Upper lobe of left lung (tissue), 4 donors: ENCODE measurements around the gene SLC8A3.

ENCODE experiments used
- EP300 ChIP-seq, 4 donors: sonication (generic); formaldehyde crosslinking; IDR thresholded peaks; one replicate each; pipeline ENCODE4 v1.5.1; 2017; ENCODE audit warnings: antibody characterized with exemption in 4 of 4, control low read depth in 2 of 4
- TF ChIP-seq, protein P1 (sequence below), 6 experiments: fragments of 450-650 bp in 4 of 6; fragments of 200-600 bp in 2 of 6; sonication (generic) in 2 of 6; IDR thresholded peaks; one replicate each; pipeline ENCODE4 v1.5.1; 2016 to 2019; ENCODE audit warnings: antibody characterized with exemption in 6 of 6

DNA sequence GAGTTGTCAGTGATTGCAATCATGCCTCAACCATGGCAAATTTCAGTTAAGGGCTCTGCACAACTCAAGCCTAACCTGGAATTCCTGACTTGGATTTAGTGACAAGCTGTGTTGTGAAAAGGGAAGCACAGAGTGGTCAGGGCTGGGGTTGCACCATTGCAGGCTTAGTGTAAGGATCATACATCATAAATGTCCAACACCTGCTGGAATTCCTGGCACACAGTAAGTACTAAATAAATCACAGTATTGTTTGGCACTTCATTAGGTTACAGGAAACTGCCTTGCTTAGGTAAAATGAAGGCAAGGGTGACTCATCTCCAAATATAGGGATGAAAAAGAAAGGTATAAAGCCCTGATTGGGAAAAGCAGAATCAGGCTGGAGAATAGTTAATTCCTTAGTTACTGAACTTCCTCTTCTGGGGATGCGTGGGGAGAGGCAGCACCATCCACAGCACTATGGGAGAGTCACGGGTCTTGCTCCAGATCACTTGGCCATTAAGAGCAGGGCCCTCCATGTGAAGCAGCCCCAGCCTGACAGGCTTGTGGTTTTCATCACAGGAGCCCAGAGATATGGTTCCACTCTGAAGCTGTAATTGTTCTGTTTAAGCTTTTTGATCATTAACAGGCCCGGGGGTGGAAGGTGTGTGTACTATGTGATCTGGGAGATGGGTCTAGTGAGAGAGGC is 39.7 kb downstream of the SLC8A3 start:
- TF ChIP-seq, protein P1, sequence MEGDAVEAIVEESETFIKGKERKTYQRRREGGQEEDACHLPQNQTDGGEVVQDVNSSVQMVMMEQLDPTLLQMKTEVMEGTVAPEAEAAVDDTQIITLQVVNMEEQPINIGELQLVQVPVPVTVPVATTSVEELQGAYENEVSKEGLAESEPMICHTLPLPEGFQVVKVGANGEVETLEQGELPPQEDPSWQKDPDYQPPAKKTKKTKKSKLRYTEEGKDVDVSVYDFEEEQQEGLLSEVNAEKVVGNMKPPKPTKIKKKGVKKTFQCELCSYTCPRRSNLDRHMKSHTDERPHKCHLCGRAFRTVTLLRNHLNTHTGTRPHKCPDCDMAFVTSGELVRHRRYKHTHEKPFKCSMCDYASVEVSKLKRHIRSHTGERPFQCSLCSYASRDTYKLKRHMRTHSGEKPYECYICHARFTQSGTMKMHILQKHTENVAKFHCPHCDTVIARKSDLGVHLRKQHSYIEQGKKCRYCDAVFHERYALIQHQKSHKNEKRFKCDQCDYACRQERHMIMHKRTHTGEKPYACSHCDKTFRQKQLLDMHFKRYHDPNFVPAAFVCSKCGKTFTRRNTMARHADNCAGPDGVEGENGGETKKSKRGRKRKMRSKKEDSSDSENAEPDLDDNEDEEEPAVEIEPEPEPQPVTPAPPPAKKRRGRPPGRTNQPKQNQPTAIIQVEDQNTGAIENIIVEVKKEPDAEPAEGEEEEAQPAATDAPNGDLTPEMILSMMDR (IDR thresholded peaks at IDR 0.05): no peak
- no peak for TF ChIP-seq EP300 (IDR thresholded peaks at IDR 0.05)
